UCSD-AML1 (cell line): ENCODE results near the gene FAM219A.
"Not testable (repeated sequence)": the region's sequence is repeated elsewhere in the genome, so short reads cannot be mapped to it uniquely, and the experiment has no call there.

Source experiments
- DNase-seq: peaks from one replicate; lab custom pipeline; 2025; ENCODE audit not compliant: unreplicated experiment; lab: John Stamatoyannopoulos, UW

The FAM219A gene

DNA sequence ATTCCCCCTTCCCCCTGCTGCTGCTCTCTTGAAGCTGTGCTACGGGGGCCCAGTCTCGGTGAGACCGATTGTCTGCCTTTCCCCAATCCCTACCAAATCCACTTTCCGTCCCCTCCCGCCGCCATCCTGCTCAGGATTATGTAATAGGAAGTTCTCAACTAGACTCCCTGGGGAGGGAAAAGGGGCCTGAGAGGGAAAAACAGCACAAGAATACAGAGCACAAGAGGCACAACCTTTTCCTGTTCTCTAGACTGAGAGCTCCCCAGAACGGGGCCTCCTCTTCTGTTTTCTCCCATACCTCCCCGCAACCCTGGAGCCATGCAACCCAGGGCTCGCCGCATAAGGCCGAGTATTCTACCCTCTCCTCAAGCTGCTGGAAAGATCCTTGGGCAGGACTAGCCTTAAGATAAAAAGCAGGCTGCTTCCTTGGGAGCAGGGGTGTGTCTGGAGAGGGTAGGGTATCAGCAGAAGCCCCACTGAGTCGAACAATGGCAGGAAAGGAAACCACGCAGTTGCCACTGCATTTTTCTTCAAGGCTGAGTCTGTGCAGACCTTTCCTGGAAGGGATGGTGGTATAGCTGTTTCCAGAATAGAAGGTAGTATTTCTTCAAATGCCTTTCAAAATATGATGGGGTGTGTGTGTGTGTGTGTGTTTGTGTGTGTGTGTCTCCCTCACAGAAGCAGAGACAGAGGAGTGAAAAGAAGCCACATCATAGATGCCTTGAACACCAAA lies 94.6 kb downstream of the FAM219A start:
- DNase-seq = no peak

DNA sequence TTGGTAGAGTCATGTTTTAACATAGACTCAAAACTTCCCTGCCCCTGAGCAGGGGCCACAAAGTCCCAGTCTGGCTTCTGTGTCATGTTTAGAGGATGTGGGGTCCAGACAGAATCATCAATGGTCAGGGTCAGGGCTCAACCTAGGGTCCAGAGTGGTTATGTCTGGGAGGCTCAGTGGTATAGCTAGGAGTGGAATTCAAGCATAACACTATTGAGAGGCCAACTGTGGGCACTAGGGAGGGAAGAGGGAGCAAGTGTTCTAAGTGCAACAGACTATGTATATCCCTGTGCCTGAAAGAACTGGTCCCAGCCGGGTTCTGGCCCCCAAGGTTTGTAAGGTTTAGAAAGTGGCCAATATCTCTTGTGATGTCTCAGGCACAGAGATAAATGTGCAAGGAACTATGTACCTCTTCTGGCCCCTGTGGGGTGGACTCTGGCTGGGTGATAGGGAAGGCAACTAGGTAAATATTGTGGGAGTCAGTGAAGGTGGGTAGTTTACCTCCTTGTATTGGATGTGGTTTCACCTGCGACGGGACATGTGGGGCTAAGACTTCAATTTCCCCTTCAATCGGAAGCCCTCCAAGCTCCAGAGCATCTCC lies 95.7 kb downstream of the FAM219A start:
- no peak for DNase-seq

DNA sequence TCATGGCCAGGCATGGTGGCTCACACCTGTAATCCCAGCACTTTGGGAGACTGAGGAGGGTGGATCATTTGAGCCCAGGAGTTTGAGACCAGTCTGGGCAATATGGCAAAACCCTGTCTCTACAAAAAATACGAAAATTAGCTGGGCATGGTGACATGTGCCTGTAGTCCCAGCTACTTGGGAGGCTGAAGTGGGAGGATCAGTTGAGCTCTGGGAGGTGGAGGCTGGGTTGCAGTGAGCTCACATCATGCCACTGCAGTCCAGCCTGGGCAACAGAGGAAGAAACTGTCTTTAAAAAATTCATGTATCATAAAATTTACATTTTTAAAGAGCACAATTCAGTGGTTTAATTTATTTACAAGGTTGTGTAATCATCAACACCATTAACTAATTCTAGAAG lies 105.4 kb downstream of the FAM219A start:
- DNase-seq = not testable (repeated sequence)

DNA sequence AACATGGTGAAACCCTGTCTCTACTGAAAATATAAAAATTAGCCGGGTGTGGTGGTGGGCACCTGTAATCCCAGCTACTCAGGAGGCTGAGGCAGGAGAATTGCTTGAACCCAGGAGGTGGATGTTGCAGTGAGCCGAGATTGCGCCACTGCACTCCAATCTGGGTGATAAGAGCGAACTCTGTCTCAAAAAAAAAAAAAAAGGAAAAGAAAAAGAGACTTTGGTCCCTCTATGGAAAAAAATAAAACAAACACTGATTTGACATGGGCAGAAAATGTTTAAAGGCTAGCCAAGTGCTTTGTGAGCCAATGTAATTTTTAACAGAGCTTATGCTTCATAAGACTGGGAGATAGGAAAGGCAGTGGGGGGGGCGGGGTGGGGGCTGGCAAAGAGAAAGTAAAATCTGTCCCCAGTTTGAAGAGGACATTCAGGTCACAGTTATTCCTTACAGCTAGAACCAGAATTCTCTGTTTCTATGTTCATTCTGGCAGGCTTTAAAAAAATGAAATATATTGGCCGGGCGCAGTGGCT lies 106.2 kb downstream of the FAM219A start:
- not testable (repeated sequence) for DNase-seq

DNA sequence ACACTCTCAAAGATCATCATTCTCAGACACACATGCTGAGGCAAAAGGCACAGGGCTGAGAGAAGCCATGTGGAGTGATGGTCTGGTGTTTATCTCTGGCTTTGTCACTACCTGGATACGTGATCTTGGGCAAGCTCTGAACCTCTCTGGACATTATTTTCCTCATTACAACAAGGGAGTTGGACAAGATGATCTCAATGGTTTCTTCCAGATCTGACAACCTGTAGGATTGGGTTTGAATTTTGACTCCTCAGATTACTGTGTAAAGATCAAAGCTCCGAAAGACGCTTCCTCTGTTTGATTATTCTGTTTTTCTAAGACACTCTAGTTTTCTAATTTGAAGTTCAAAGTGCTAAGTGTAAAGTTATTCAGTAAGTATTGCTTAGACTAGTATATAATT lies 109.0 kb downstream of the FAM219A start:
- no peak for DNase-seq
